Measurements from ENCODE around the gene EIPR1.

EIPR1 gene

GRCh38 chr2:3205845-3206244 lies 171.8 kb downstream of the EIPR1 start:
- H3K4me3 ChIP-seq (ENCODE audit: low read length), result no peak overlapping the region
- H4K5ac ChIP-seq (ENCODE audit: low read length), result no peak overlapping the region
- H2AK5ac ChIP-seq (ENCODE audit: low read length), result no peak overlapping the region
- no peak overlapping the region for H3K27ac ChIP-seq (ENCODE audit: low read depth, low read length)
- no peaks in the 10 kb centered on the region for H3K79me2 ChIP-seq (ENCODE audit: control insufficient read depth, insufficient read depth, low read length)
- H2BK120ac ChIP-seq (ENCODE audit: low read depth, low read length), result no peak overlapping the region
- H3K18ac ChIP-seq (ENCODE audit: low read length), result no peak overlapping the region
- no peak overlapping the region for H3K4me2 ChIP-seq (ENCODE audit: low read length)
- H2BK5ac ChIP-seq (ENCODE audit: low read length), result no peak overlapping the region
- H3K79me1 ChIP-seq (ENCODE audit: low read length), result no peaks in the 10 kb centered on the region
- H3K9ac ChIP-seq (ENCODE audit: low read length), result no peak overlapping the region
- no peak overlapping the region for H3K4ac ChIP-seq (ENCODE audit: low read depth, low read length)
- DNase-seq, result no peak
- H3K23ac ChIP-seq (ENCODE audit: low read length), result no peak overlapping the region
- H3K36me3 ChIP-seq (ENCODE audit: control insufficient read depth, insufficient read depth, low read length), result no peaks in the 10 kb centered on the region
- H3K27me3 ChIP-seq (ENCODE audit: insufficient read depth, low read length, poor library complexity), result no peaks in the 10 kb centered on the region
- H2BK15ac ChIP-seq (replicated peaks; ENCODE audit: low read depth), result no peak overlapping the region
- no peak overlapping the region for H3K56ac ChIP-seq (ENCODE audit: low read length)
- no peak overlapping the region for H4K8ac ChIP-seq (ENCODE audit: low read depth, low read length)
- no peaks in the 10 kb centered on the region for H3K4me1 ChIP-seq (ENCODE audit: control insufficient read depth, low read depth, low read length)
- no CpG with 5 or more reads among the region's 4 CpGs for WGBS (ENCODE audit: extremely low coverage, insufficient coverage, low lambda C conversion rate)

DNA sequence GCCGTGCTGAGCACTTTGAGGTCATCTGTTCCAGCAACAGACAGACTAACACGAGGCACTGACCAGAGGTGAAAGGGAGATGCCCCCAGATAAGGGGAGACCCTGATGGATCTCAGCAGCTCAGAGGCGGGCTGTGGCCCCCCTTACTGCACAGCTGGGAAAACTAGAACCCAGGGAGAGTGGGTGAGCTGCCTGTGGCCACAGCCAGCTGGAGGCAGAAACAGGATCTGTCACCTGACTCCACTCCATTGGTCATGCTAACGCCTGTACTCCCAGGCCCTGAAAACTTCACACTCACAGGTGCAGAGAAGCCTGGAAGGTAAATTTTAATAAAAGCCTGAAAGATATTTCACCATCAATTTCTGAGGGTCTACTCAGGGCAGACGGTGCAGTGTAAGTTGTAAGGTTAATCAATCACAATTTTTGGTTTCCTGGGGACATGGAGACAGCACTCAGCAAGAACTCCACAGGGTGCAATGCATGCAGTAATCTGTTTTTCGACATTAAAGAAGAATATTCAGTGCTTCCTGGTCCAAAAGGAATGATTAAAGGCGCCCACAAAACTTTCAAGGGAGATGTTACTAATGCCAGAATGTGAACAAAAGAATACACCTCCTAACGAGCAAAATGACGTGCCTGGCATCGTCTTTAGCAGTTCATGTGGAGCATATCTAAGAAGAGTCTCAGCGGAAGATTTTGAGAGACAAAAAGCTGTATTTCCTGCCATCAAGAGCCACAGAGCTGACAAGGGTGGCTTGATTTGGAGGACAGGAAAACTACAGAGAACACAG lies 173.4 kb downstream of the EIPR1 start:
- no CpG with 5 or more reads among the region's 11 CpGs for WGBS (ENCODE audit: extremely low coverage, insufficient coverage, low lambda C conversion rate)
- Histone ChIP-seq H3K4me1 (ENCODE audit: control insufficient read depth, low read depth, low read length) (no peaks in the 10 kb centered on the region), H3K27ac (ENCODE audit: low read depth, low read length) (no peak overlapping the region), H3K23ac (ENCODE audit: low read length) (no peak overlapping the region), H3K36me3 (ENCODE audit: control insufficient read depth, insufficient read depth, low read length) (no peaks in the 10 kb centered on the region), H3K27me3 (ENCODE audit: insufficient read depth, low read length, poor library complexity) (no peaks in the 10 kb centered on the region), H3K79me2 (ENCODE audit: control insufficient read depth, insufficient read depth, low read length) (no peaks in the 10 kb centered on the region), H2BK15ac (replicated peaks; ENCODE audit: low read depth) (no peak overlapping the region), H4K8ac (ENCODE audit: low read depth, low read length) (no peak overlapping the region), H3K18ac (ENCODE audit: low read length) (no peak overlapping the region), H2BK120ac (ENCODE audit: low read depth, low read length) (no peak overlapping the region), H3K4me3 (ENCODE audit: low read length) (no peak overlapping the region), H3K9ac (ENCODE audit: low read length) (no peak overlapping the region), H3K79me1 (ENCODE audit: low read length) (no peaks in the 10 kb centered on the region), H3K4ac (ENCODE audit: low read depth, low read length) (no peak overlapping the region), H3K4me2 (ENCODE audit: low read length) (no peak overlapping the region), H2AK5ac (ENCODE audit: low read length) (no peak overlapping the region), H3K56ac (ENCODE audit: low read length) (no peak overlapping the region), H4K5ac (ENCODE audit: low read length) (no peak overlapping the region), H2BK5ac (ENCODE audit: low read length) (no peak overlapping the region)
- DNase-seq, result no peak

- no peak for DNase-seq
- Histone ChIP-seq H2BK15ac (replicated peaks; ENCODE audit: low read depth) (no peak overlapping the region), H3K4me1 (ENCODE audit: control insufficient read depth, low read depth, low read length) (no peaks in the 10 kb centered on the region), H3K36me3 (ENCODE audit: control insufficient read depth, insufficient read depth, low read length) (no peaks in the 10 kb centered on the region), H3K56ac (ENCODE audit: low read length) (no peak overlapping the region), H3K18ac (ENCODE audit: low read length) (no peak overlapping the region), H4K5ac (ENCODE audit: low read length) (no peak overlapping the region), H3K4me3 (ENCODE audit: low read length) (no peak overlapping the region), H4K8ac (ENCODE audit: low read depth, low read length) (no peak overlapping the region), H3K9ac (ENCODE audit: low read length) (no peak overlapping the region), H2BK120ac (ENCODE audit: low read depth, low read length) (no peak overlapping the region), H3K4ac (ENCODE audit: low read depth, low read length) (no peak overlapping the region), H2AK5ac (ENCODE audit: low read length) (no peak overlapping the region), H3K4me2 (ENCODE audit: low read length) (no peak overlapping the region), H3K27ac (ENCODE audit: low read depth, low read length) (no peak overlapping the region), H3K79me2 (ENCODE audit: control insufficient read depth, insufficient read depth, low read length) (no peaks in the 10 kb centered on the region), H3K79me1 (ENCODE audit: low read length) (no peaks in the 10 kb centered on the region), H3K23ac (ENCODE audit: low read length) (no peak overlapping the region), H2BK5ac (ENCODE audit: low read length) (no peak overlapping the region), H3K27me3 (ENCODE audit: insufficient read depth, low read length, poor library complexity) (no peaks in the 10 kb centered on the region)
- no CpG with 5 or more reads among the region's 16 CpGs for WGBS (ENCODE audit: extremely low coverage, insufficient coverage, low lambda C conversion rate)
Observed at GRCh38 chr2:3203497-3204019, 174.1 kb downstream of the EIPR1 start.

- Histone ChIP-seq H3K18ac (ENCODE audit: low read length) (no peak overlapping the region), H3K4me3 (ENCODE audit: low read length) (no peak overlapping the region), H3K4me2 (ENCODE audit: low read length) (no peak overlapping the region), H2AK5ac (ENCODE audit: low read length) (no peak overlapping the region), H4K8ac (ENCODE audit: low read depth, low read length) (no peak overlapping the region), H3K27me3 (ENCODE audit: insufficient read depth, low read length, poor library complexity) (no peaks in the 10 kb centered on the region), H3K9ac (ENCODE audit: low read length) (no peak overlapping the region), H3K4ac (ENCODE audit: low read depth, low read length) (no peak overlapping the region), H3K27ac (ENCODE audit: low read depth, low read length) (no peak overlapping the region), H3K4me1 (ENCODE audit: control insufficient read depth, low read depth, low read length) (no peaks in the 10 kb centered on the region), H3K79me2 (ENCODE audit: control insufficient read depth, insufficient read depth, low read length) (no peaks in the 10 kb centered on the region), H4K5ac (ENCODE audit: low read length) (no peak overlapping the region), H3K56ac (ENCODE audit: low read length) (no peak overlapping the region), H2BK120ac (ENCODE audit: low read depth, low read length) (no peak overlapping the region), H3K36me3 (ENCODE audit: control insufficient read depth, insufficient read depth, low read length) (no peaks in the 10 kb centered on the region), H3K79me1 (ENCODE audit: low read length) (no peaks in the 10 kb centered on the region), H3K23ac (ENCODE audit: low read length) (no peak overlapping the region), H2BK15ac (replicated peaks; ENCODE audit: low read depth) (no peak overlapping the region), H2BK5ac (ENCODE audit: low read length) (no peak overlapping the region)
- no CpG with 5 or more reads among the region's 9 CpGs for WGBS (ENCODE audit: extremely low coverage, insufficient coverage, low lambda C conversion rate)
- no peak for DNase-seq
Observed at GRCh38 chr2:3202926-3203325, 174.7 kb downstream of the EIPR1 start.

DNA sequence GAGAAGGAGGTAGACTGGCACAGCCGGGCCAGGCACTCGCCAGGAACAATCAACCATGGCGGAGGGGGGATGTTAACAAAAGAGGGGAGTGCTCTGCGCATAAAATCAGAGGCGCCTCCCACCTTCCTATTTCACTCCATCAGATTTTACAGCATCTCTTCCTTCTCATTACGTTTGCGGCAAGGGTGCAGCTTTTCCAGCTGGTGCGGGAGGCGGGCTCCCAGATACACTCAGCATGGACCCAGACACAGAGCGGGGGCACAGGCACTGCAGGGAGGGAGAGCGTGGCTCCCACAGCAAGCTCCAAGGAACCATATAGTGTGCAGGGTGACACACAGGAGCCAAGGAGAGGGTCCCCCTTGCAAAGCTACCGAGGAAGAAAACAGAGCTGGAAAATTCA lies 176.3 kb downstream of the EIPR1 start:
- Histone ChIP-seq H3K9ac (ENCODE audit: low read length) (no peak overlapping the region), H3K27ac (ENCODE audit: low read depth, low read length) (no peak overlapping the region), H4K5ac (ENCODE audit: low read length) (no peak overlapping the region), H3K56ac (ENCODE audit: low read length) (no peak overlapping the region), H3K23ac (ENCODE audit: low read length) (no peak overlapping the region), H2BK120ac (ENCODE audit: low read depth, low read length) (no peak overlapping the region), H2BK5ac (ENCODE audit: low read length) (no peak overlapping the region), H3K4me1 (ENCODE audit: control insufficient read depth, low read depth, low read length) (no peaks in the 10 kb centered on the region), H3K4ac (ENCODE audit: low read depth, low read length) (no peak overlapping the region), H3K36me3 (ENCODE audit: control insufficient read depth, insufficient read depth, low read length) (no peaks in the 10 kb centered on the region), H3K79me2 (ENCODE audit: control insufficient read depth, insufficient read depth, low read length) (no peaks in the 10 kb centered on the region), H3K18ac (ENCODE audit: low read length) (no peak overlapping the region), H3K4me2 (ENCODE audit: low read length) (no peak overlapping the region), H2BK15ac (replicated peaks; ENCODE audit: low read depth) (no peak overlapping the region), H3K4me3 (ENCODE audit: low read length) (no peak overlapping the region), H3K79me1 (ENCODE audit: low read length) (no peaks in the 10 kb centered on the region), H3K27me3 (ENCODE audit: insufficient read depth, low read length, poor library complexity) (no peaks in the 10 kb centered on the region), H4K8ac (ENCODE audit: low read depth, low read length) (no peak overlapping the region), H2AK5ac (ENCODE audit: low read length) (no peak overlapping the region)
- no peak for DNase-seq
- WGBS (ENCODE audit: extremely low coverage, insufficient coverage, low lambda C conversion rate), result no CpG with 5 or more reads among the region's 12 CpGs

Measured in mesendoderm (in vitro differentiated cells).